ENCODE measurements around the gene NAV3. TPM values are rescaled to one million over a fixed set of nuclear protein-coding genes. Genes with fewer than 3 reads are reported as not detected.

Gene NAV3
- polyA plus RNA-seq, 1 of the 3 experiments (the other 2 are of a cell fraction): 10.5 TPM

GRCh38 chr12:77963576-77964178, 133.0 kb downstream of the NAV3 start:
- no peaks in the 10 kb centered on the region for H3K9me3 ChIP-seq
- no peaks in the 10 kb centered on the region for H4K20me1 ChIP-seq (ENCODE audit: insufficient read depth)
- H3K9me2 ChIP-seq: no peaks in the 10 kb centered on the region
- H3K27ac ChIP-seq (ENCODE audit: low read depth in 2 of 2, low read length in 1 of 2): no peak overlapping the region
- no peak for DNase-seq
- WGBS (ENCODE audit: low lambda C conversion rate): 95% methylated on average over 2 of the region's 2 CpGs
- no peak overlapping the region for H3K4me3 ChIP-seq (ENCODE audit: low read depth in 2 of 2, low read length in 1 of 2)
- H3K4me1 ChIP-seq (ENCODE audit: control insufficient read depth in 1 of 2, insufficient read depth in 2 of 2, low read depth in 1 of 2, low read length in 1 of 2): peaks cover 0 to 4% of the 10 kb centered on the region in 2 experiments; a peak in 1 of 4 replicates
- peaks cover 0 to 19% of the 10 kb centered on the region in 2 experiments for H3K36me3 ChIP-seq (replicated peaks in 1 of 2; ENCODE audit: control insufficient read depth in 1 of 2, insufficient read depth in 2 of 2, low read length in 1 of 2)
- no peak overlapping the region for H3K4me2 ChIP-seq
- no peaks in the 10 kb centered on the region for H3K27me3 ChIP-seq (ENCODE audit: insufficient read depth)
- CTCF ChIA-PET: no interaction called here
- peaks cover 9% of the 10 kb centered on the region for H3F3A ChIP-seq (replicated peaks; ENCODE audit: insufficient read depth)
- no peak overlapping the region for H2AFZ ChIP-seq (ENCODE audit: low read depth)
- POLR2A ChIA-PET: no interaction called here
- H3K79me2 ChIP-seq (ENCODE audit: insufficient read depth): peaks cover 32% of the 10 kb centered on the region
- TF ChIP-seq RAD21 (IDR thresholded peaks at IDR 0.05; ENCODE audit: low read length) (no peak), SIN3A (IDR thresholded peaks at IDR 0.05; ENCODE audit: borderline replicate concordance, low read depth, low read length) (no peak), USF2 (IDR thresholded peaks at IDR 0.05; ENCODE audit: borderline replicate concordance, low read depth, low read length) (no peak), TCF12 (IDR thresholded peaks at IDR 0.05) (no peak), CHD2 (IDR thresholded peaks at IDR 0.05; ENCODE audit: low read length, partially characterized antibody) (no peak), RCOR1 (IDR thresholded peaks at IDR 0.05; ENCODE audit: low read length) (no peak), EZH2phosphoT487 (IDR thresholded peaks at IDR 0.05; ENCODE audit: borderline replicate concordance, low read depth) (no peak), TEAD4 (IDR thresholded peaks at IDR 0.05; ENCODE audit: borderline replicate concordance, insufficient read depth) (no peak), NRF1 (IDR thresholded peaks at IDR 0.05; ENCODE audit: low read depth, low read length) (no peak), REST (IDR thresholded peaks at IDR 0.05; ENCODE audit: low read depth, low read length) (no peak), JUND (IDR thresholded peaks at IDR 0.05) (no peak), GABPA (IDR thresholded peaks at IDR 0.05; ENCODE audit: low read depth) (no peak), POLR2AphosphoS5 (IDR thresholded peaks at IDR 0.05; ENCODE audit: low read depth, low read length) (no peak)
- no peak overlapping the region for H3K9ac ChIP-seq

- ChIA-PET POLR2A (no interaction called here), CTCF (no interaction called here)
- Histone ChIP-seq H3K27ac (ENCODE audit: low read depth in 2 of 2, low read length in 1 of 2) (peak overlapping the region in 1 of 2 experiments; percentile 34; a peak in 1 of 4 replicates), H3K9me2 (no peaks in the 10 kb centered on the region), H4K20me1 (ENCODE audit: insufficient read depth) (no peaks in the 10 kb centered on the region), H3K4me3 (ENCODE audit: low read depth in 2 of 2, low read length in 1 of 2) (no peak overlapping the region; a peak in 1 of 4 replicates), H3K9ac (peak overlapping the region; percentile 17; the same call in 1 of the 2 replicates), H3K36me3 (replicated peaks in 1 of 2; ENCODE audit: control insufficient read depth in 1 of 2, insufficient read depth in 2 of 2, low read length in 1 of 2) (peaks cover 0 to 30% of the 10 kb centered on the region in 2 experiments), H3F3A (replicated peaks; ENCODE audit: insufficient read depth) (peaks cover 9% of the 10 kb centered on the region), H2AFZ (ENCODE audit: low read depth) (no peak overlapping the region), H3K9me3 (no peaks in the 10 kb centered on the region), H3K4me1 (ENCODE audit: control insufficient read depth in 1 of 2, insufficient read depth in 2 of 2, low read depth in 1 of 2, low read length in 1 of 2) (peaks cover 0 to 4% of the 10 kb centered on the region in 2 experiments; a peak in 2 of 4 replicates), H3K79me2 (ENCODE audit: insufficient read depth) (peaks cover 19% of the 10 kb centered on the region), H3K4me2 (peak overlapping the region; percentile 24), H3K27me3 (ENCODE audit: insufficient read depth) (no peaks in the 10 kb centered on the region)
- TF ChIP-seq CHD2 (IDR thresholded peaks at IDR 0.05; ENCODE audit: low read length, partially characterized antibody): no peak
- TF ChIP-seq MEF2A (IDR thresholded peaks at IDR 0.05; ENCODE audit: borderline replicate concordance, low read depth): no peak
- WGBS (ENCODE audit: low lambda C conversion rate): 36% methylated on average over 3 of the region's 3 CpGs
- DNase-seq: no peak
Measured at GRCh38 chr12:77965790-77966189, 135.1 kb downstream of the NAV3 start.
